SK-N-SH (cell line): Measurements from ENCODE around the gene CLPTM1L. TPM values are rescaled to one million over a fixed set of nuclear protein-coding genes. Genes with fewer than 3 reads are reported as not detected.

Experiments
- CTCF ChIA-PET: fragments of 300-600, 350-600 bp; formaldehyde crosslinking; extraction: SDS; loops from one replicate; lab custom pipeline; 2021; lab: Yijun Ruan, JAX
- POLR2A ChIA-PET: fragments of 350-600 bp; sonication (Branson Sonifier 250); formaldehyde crosslinking; extraction: SDS; loops from one replicate; lab custom pipeline; 2020; ENCODE audit warnings: antibody characterized with exemption, inconsistent platforms; lab: Yijun Ruan, JAX
- DNase-seq: peaks from one replicate; pipeline ENCODE4 v3.0.0; 2012
- H2AFZ ChIP-seq: fragments of 200-600 bp; sonication (generic); 2 replicates; pipeline ENCODE4 v1.8.1; 2016; ENCODE audit warnings: antibody characterized with exemption, mild to moderate bottlenecking, low read depth
- H3F3A ChIP-seq: fragments of 200-600 bp; sonication (generic); replicated peaks from 2 replicates; pipeline ENCODE3; 2016; ENCODE audit warnings: antibody characterized with exemption, mild to moderate bottlenecking; ENCODE audit not compliant: insufficient read depth
- H3K27ac ChIP-seq, 2 experiments: fragments of 200-500 bp in 1 of 2; fragments of 200-600 bp in 1 of 2; sonication (Bioruptor generic) in 1 of 2; sonication (generic), shearing (Covaris generic) in 1 of 2; 2 replicates each; pipeline versions ENCODE4 v1.5.1 to v1.6.1; 2014 to 2016; ENCODE audit warnings: low read depth in 2 of 2, inconsistent platforms in 1 of 2, low read length in 1 of 2, mild to moderate bottlenecking in 1 of 2, mixed read lengths in 1 of 2
- H3K27me3 ChIP-seq: fragments of 200-600 bp; sonication (generic), shearing (Covaris generic); 2 replicates; pipeline ENCODE4 v1.6.1; 2016; ENCODE audit warnings: mixed run types; ENCODE audit not compliant: insufficient read depth
- H3K36me3 ChIP-seq, 2 experiments: fragments of 200-500 bp in 1 of 2; fragments of 200-600 bp in 1 of 2; sonication (Bioruptor generic) in 1 of 2; sonication (generic) in 1 of 2; replicated peaks in 1 of 2; 2 replicates each; pipeline versions ENCODE3 to v1.5.1; 2014 to 2016; ENCODE audit warnings: low read length in 1 of 2, mild to moderate bottlenecking in 1 of 2; ENCODE audit not compliant: insufficient read depth in 2 of 2, control insufficient read depth in 1 of 2
- H3K4me1 ChIP-seq, 2 experiments: fragments of 200-500 bp in 1 of 2; fragments of 200-600 bp in 1 of 2; sonication (Bioruptor generic) in 1 of 2; sonication (generic), shearing (Covaris generic) in 1 of 2; 2 replicates each; pipeline versions ENCODE4 v1.5.1 to v1.6.1; 2014 to 2016; ENCODE audit warnings: low read depth in 1 of 2, low read length in 1 of 2, mixed run types in 1 of 2; ENCODE audit not compliant: insufficient read depth in 2 of 2, control insufficient read depth in 1 of 2
- H3K4me2 ChIP-seq: fragments of 200-600 bp; sonication (generic), shearing (Covaris generic); 2 replicates; pipeline ENCODE4 v1.6.1; 2017; ENCODE audit warnings: mixed run types
- H3K4me3 ChIP-seq, 2 experiments: fragments of 200-500 bp in 1 of 2; fragments of 200-600 bp in 1 of 2; sonication (Bioruptor generic) in 1 of 2; sonication (generic), shearing (Covaris generic) in 1 of 2; 2 replicates each; pipeline versions ENCODE4 v1.5.1 to v1.8.1; 2014 to 2016; ENCODE audit warnings: low read depth in 2 of 2, inconsistent platforms in 1 of 2, low read length in 1 of 2, mild to moderate bottlenecking in 1 of 2, mixed read lengths in 1 of 2, moderate library complexity in 1 of 2
- H3K79me2 ChIP-seq: fragments of 200-600 bp; sonication (generic); 2 replicates; pipeline ENCODE4 v1.8.1; 2017; ENCODE audit warnings: mild to moderate bottlenecking; ENCODE audit not compliant: insufficient read depth
- H3K9ac ChIP-seq: fragments of 200-600 bp; sonication (generic); 2 replicates; pipeline ENCODE4 v1.6.1; 2017; ENCODE audit warnings: mixed run types
- H3K9me2 ChIP-seq: fragments of 200-600 bp; sonication (generic); 2 replicates; pipeline ENCODE4 v1.6.1; 2017; ENCODE audit warnings: mixed run types
- H3K9me3 ChIP-seq: fragments of 200-600 bp; sonication (generic); 2 replicates; pipeline ENCODE4 v1.6.1; 2017; ENCODE audit warnings: mixed run types, mild to moderate bottlenecking, moderate library complexity
- H4K20me1 ChIP-seq: fragments of 200-600 bp; sonication (generic); 2 replicates; pipeline ENCODE4 v1.6.1; 2017; ENCODE audit warnings: mild to moderate bottlenecking, mixed run types; ENCODE audit not compliant: insufficient read depth
- EP300 ChIP-seq, 2 experiments: IDR thresholded peaks; 2 replicates each; pipeline versions ENCODE4 v1.4.0 to v1.6.1; 2012; ENCODE audit warnings: borderline replicate concordance in 1 of 2, low read depth in 1 of 2, low read length in 1 of 2
- FOSL2 ChIP-seq: IDR thresholded peaks from 2 replicates; pipeline ENCODE4 v1.4.0; 2012; ENCODE audit warnings: low read depth, mild to moderate bottlenecking, moderate library complexity, borderline replicate concordance
- FOXM1 ChIP-seq: IDR thresholded peaks from 2 replicates; pipeline ENCODE4 v1.4.0; 2012; ENCODE audit warnings: low read depth, mild to moderate bottlenecking
- GATA2 ChIP-seq: sonication (generic); formaldehyde crosslinking; IDR thresholded peaks from 2 replicates; pipeline ENCODE4 v1.5.0; 2020; ENCODE audit warnings: mild to moderate bottlenecking, missing genetic modification reagents
- MEF2A ChIP-seq: IDR thresholded peaks from 2 replicates; pipeline ENCODE4 v1.4.0; 2012; ENCODE audit warnings: low read depth, borderline replicate concordance
- NFIC ChIP-seq: IDR thresholded peaks from 2 replicates; pipeline ENCODE4 v1.4.0; 2012; ENCODE audit warnings: borderline replicate concordance
- NRF1 ChIP-seq: IDR thresholded peaks from 2 replicates; pipeline ENCODE4 v1.6.1; 2012; ENCODE audit warnings: low read depth, mild to moderate bottlenecking, low read length
- POLR2AphosphoS5 ChIP-seq: IDR thresholded peaks from 2 replicates; pipeline ENCODE4 v1.6.1; 2012; ENCODE audit warnings: low read depth, low read length
- RXRA ChIP-seq: IDR thresholded peaks from 2 replicates; pipeline ENCODE4 v1.4.0; 2012; ENCODE audit warnings: low read depth, mild to moderate bottlenecking, borderline replicate concordance
- SIN3A ChIP-seq: IDR thresholded peaks from 2 replicates; pipeline ENCODE4 v1.6.1; 2012; ENCODE audit warnings: low read depth, mild to moderate bottlenecking, low read length, moderate library complexity, borderline replicate concordance
- WGBS: methylation state at CpG from one replicate; pipeline ENCODE4 v1.1.6; 2017; ENCODE audit warnings: low lambda C conversion rate; 5-methylcytosine and 5-hydroxymethylcytosine counted together
- polyA plus RNA-seq, 3 experiments: library from polyadenylated mRNA; depleted of rRNA; stranded (reverse); fragments of >200 nt; gene quantifications; 2 replicates each; pipeline ENCODE4 v1.2.3, GENCODE V29; 2012
- TF ChIP-seq, protein P1 (sequence below): fragments of 150-350 bp; IDR thresholded peaks from 2 replicates; pipeline ENCODE4 v1.6.1; 2016; ENCODE audit warnings: mild to moderate bottlenecking, low read depth, low read length
- TF ChIP-seq, protein P2 (sequence below): IDR thresholded peaks from 2 replicates; pipeline ENCODE4 v1.4.0; 2012; ENCODE audit warnings: low read depth, borderline replicate concordance
- TF ChIP-seq, protein P3 (sequence below): fragments of 150-350 bp; IDR thresholded peaks from 2 replicates; pipeline ENCODE4 v1.6.1; 2017; ENCODE audit warnings: antibody characterized with exemption, low read length, low read depth, borderline replicate concordance
- TF ChIP-seq, protein P4 (sequence below): IDR thresholded peaks from 2 replicates; pipeline ENCODE4; 2012
- TF ChIP-seq, protein P5 (sequence below): IDR thresholded peaks from 2 replicates; pipeline ENCODE4 v1.4.0; 2012; ENCODE audit warnings: low read depth

The CLPTM1L gene
- polyA plus RNA-seq, 1 of the 3 experiments (the other 2 are of a cell fraction), result 202 TPM

DNA sequence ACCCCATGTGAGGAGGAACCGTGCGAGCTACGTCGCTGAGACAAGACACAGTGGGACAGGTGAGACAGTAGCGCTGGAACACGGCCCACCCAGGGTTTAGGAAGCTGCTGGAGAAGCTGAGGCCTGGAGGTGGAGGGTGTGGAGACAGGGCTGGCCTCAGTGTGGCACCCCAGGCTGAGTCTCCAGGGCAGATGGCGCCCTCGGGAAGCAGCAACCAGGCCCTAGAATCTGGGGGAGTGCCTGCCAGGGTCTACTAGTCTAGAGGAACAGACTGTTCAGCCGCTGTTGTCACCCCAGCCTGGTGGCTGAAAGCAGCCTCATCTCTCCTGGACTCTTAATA, 45.4 kb downstream of the CLPTM1L start:
- no peaks in the 10 kb centered on the region for H3F3A ChIP-seq
- H3K4me2 ChIP-seq, result no peak overlapping the region
- H3K36me3 ChIP-seq, result no peaks in the 10 kb centered on the region
- no peaks in the 10 kb centered on the region for H4K20me1 ChIP-seq
- peaks cover 8% of the 10 kb centered on the region; the same call in 1 of the 2 replicates for H3K9me3 ChIP-seq
- peaks cover 0 to 2% of the 10 kb centered on the region in 2 experiments; a peak in 1 of 4 replicates for H3K4me1 ChIP-seq
- no peak overlapping the region for H3K27ac ChIP-seq
- ChIA-PET CTCF (interaction anchor here (0.6 kb wide), 1 partner anchor 9 kb away, joined by 3 read pairs; no protein-coding TSS in a partner anchor), POLR2A (no interaction called here)
- no peaks in the 10 kb centered on the region for H3K9me2 ChIP-seq
- no peak overlapping the region for H3K4me3 ChIP-seq
- no peaks in the 10 kb centered on the region for H3K79me2 ChIP-seq
- no peak overlapping the region for H2AFZ ChIP-seq
- TF ChIP-seq FOSL2 (no peak), GATA2 (CRISPR knock-in tag) (no peak), MEF2A (no peak), FOXM1 (no peak), EP300 (IDR thresholded peaks at IDR 0.05; ENCODE audit: borderline replicate concordance in 1 of 2, low read depth in 1 of 2, low read length in 1 of 2) (no peak), SIN3A (no peak), POLR2AphosphoS5 (no peak), NFIC (no peak), RXRA (no peak), NRF1 (no peak)
- TF ChIP-seq, protein P1, sequence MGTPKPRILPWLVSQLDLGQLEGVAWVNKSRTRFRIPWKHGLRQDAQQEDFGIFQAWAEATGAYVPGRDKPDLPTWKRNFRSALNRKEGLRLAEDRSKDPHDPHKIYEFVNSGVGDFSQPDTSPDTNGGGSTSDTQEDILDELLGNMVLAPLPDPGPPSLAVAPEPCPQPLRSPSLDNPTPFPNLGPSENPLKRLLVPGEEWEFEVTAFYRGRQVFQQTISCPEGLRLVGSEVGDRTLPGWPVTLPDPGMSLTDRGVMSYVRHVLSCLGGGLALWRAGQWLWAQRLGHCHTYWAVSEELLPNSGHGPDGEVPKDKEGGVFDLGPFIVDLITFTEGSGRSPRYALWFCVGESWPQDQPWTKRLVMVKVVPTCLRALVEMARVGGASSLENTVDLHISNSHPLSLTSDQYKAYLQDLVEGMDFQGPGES, result no peak
- TF ChIP-seq, protein P2, sequence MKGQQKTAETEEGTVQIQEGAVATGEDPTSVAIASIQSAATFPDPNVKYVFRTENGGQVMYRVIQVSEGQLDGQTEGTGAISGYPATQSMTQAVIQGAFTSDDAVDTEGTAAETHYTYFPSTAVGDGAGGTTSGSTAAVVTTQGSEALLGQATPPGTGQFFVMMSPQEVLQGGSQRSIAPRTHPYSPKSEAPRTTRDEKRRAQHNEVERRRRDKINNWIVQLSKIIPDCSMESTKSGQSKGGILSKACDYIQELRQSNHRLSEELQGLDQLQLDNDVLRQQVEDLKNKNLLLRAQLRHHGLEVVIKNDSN, result no peak
- TF ChIP-seq, protein P3, sequence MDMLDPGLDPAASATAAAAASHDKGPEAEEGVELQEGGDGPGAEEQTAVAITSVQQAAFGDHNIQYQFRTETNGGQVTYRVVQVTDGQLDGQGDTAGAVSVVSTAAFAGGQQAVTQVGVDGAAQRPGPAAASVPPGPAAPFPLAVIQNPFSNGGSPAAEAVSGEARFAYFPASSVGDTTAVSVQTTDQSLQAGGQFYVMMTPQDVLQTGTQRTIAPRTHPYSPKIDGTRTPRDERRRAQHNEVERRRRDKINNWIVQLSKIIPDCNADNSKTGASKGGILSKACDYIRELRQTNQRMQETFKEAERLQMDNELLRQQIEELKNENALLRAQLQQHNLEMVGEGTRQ, result no peak
- TF ChIP-seq, protein P4, sequence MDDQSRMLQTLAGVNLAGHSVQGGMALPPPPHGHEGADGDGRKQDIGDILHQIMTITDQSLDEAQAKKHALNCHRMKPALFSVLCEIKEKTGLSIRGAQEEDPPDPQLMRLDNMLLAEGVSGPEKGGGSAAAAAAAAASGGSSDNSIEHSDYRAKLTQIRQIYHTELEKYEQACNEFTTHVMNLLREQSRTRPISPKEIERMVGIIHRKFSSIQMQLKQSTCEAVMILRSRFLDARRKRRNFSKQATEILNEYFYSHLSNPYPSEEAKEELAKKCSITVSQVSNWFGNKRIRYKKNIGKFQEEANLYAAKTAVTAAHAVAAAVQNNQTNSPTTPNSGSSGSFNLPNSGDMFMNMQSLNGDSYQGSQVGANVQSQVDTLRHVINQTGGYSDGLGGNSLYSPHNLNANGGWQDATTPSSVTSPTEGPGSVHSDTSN, result no peak
- TF ChIP-seq, protein P5, sequence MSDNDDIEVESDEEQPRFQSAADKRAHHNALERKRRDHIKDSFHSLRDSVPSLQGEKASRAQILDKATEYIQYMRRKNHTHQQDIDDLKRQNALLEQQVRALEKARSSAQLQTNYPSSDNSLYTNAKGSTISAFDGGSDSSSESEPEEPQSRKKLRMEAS, result no peak
- DNase-seq, result no peak
- H3K27me3 ChIP-seq, result peaks cover 39% of the 10 kb centered on the region; the same call in 1 of the 2 replicates
- no peak overlapping the region for H3K9ac ChIP-seq
- 57% methylated on average over 2 of the region's 9 CpGs for WGBS
